NCI-H345 treated with DMSO at 0.1 percent for 48 hours (cell line): Measurements from ENCODE around the gene MED17.
A peak's percentile ranks its signal among the peaks of the same experiment; 100 is the strongest.
"Not testable (repeated sequence)": the region's sequence is repeated elsewhere in the genome, so short reads cannot be mapped to it uniquely, and the experiment has no call there.

Source experiments
- DNase-seq: peaks from one replicate; lab custom pipeline; 2025; ENCODE audit not compliant: unreplicated experiment; lab: John Stamatoyannopoulos, UW

Gene MED17, protein sequence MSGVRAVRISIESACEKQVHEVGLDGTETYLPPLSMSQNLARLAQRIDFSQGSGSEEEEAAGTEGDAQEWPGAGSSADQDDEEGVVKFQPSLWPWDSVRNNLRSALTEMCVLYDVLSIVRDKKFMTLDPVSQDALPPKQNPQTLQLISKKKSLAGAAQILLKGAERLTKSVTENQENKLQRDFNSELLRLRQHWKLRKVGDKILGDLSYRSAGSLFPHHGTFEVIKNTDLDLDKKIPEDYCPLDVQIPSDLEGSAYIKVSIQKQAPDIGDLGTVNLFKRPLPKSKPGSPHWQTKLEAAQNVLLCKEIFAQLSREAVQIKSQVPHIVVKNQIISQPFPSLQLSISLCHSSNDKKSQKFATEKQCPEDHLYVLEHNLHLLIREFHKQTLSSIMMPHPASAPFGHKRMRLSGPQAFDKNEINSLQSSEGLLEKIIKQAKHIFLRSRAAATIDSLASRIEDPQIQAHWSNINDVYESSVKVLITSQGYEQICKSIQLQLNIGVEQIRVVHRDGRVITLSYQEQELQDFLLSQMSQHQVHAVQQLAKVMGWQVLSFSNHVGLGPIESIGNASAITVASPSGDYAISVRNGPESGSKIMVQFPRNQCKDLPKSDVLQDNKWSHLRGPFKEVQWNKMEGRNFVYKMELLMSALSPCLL

DNA sequence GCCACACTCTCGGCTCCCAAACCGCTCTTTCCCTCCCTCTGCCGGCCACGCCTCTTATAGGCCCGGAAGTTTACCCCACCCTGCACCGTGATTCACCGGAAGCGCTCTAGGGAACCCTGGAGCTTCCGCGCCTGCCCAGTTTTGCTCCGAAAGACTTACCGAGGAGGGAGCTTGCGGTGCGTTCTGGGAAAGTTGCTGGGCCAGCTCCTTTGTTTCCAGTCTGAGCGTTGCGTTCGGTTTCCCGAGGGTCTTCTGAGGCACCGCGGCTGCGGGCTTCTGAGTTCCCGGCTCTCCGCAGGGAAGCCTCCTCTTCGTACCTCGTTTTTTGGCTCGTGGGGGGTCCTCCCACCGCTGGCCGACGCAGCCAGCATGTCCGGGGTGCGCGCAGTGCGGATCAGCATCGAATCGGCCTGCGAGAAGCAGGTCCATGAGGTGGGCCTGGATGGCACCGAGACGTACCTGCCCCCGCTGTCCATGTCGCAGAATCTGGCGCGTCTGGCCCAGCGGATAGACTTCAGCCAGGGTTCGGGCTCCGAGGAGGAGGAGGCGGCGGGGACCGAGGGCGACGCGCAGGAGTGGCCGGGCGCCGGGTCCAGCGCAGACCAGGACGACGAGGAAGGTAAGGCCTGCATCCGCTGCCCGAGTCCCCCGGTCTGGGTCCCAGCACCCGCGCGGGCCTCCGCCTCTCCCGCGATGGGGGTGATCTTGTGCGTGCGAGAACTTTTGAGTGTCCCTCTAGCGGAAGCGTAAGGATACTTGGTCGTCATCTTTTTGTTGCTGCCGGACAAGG lies at the start of gene MED17:
TSS of gene MED17 (plus strand) at position 138 of the 790 bp plus-strand sequence. CDS start at position 370, 232 bp downstream.
- peak; percentile 88 for DNase-seq

DNA sequence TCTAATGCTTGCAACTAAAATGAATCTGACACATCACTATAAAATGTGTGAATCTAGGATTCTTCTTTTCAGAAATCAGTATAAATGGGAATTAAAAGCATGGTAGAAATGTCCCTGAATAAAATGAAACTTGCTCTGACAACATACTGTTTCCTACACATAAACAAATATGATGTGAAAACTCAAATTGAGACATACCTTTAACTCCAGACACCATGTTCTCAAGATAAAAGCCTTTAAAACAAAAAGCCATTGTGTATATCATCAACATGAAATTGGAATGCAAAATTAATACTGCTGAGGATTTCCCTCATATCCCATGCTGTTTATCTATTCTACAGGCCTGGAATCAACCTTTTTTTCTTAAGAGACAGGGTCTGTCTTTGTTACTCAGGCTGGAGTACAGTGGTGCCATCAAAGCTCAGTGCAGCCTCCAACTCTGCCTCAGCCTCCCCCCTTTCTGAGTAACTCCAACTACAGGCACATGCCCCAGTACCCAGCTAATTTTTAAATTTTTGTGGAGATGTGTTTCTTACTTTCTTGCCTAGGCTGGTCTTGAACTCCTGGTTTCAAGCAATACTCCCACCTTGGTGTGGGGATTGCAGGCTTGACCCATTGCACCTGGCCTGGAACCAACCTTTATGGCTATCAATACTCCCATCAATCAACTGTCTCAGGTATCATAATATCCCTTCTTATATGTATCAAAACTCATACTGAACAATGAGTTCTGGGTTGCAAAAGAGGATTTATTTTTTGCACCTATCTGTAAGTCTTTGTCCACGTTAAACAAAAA lies 49.5 kb upstream of the MED17 start:
- DNase-seq: no peak

DNA sequence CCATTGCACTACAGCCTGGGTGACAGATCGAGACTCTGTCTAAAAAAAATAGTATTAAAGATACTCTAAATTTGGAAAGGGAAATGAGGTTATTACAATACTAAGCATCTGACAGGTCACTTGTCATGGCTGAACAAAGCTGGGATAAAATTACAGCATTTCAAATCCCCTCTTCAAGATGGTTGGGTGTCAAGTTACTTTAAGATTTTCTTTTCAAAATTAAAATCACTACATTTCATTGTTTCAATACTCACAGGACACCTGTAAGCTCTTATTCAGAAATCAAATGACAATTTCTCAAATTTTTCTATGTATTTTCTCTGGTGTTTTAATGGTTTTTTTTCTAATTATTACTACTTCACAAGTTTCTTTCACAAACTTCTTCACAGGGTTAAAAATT lies 48.5 kb upstream of the MED17 start:
- DNase-seq: no peak

DNA sequence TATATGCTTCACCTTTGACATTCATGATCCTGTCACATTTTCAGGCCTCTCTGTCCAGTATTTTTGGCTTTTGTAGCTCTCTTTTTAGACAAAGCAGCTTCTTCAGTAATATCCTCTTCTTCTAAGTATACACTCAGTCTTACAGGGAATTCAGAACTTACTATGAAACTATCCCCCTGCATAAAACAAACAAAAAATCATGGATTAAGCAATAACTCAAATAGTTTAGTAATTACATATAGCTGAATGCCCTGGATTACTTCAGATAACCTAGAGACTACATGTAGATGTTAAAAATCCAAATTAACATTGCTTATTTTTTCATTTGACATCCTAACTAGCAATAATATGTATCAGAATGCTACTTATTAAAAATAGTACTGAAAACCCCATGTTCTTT lies 48.0 kb upstream of the MED17 start:
- no peak for DNase-seq

DNA sequence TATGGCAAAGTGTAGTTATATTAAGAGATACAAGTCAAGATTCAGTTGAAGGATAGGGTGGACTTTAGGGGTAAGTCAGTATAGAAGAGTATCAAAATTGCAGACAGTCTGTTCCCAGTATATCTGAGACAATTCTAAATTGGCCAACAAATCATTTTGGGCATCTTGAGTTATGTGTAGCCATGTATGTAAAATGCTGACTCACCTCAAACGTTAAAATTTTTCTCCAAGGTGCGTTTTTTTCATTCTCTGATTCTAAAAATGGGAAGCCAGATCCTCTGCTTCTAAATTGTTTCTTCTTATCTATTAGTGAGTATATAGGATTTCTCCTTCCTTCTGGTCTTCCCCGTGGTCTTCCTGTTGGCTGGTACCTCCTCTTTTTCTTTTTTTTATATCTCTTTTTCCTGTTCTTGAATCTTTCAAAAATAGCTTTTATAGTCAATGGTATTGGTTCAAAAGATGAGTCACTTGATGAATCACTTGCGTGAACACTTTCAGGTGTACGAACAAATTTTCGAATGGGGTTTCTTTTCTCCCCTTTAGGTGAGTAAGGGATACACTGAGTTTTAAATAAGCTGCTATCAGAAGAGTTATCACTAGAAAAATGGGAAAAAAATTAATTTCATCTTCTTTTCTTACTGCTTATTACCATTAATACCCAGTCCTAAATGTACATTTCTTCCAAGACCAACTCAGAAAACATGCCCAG lies 46.0 kb upstream of the MED17 start:
- DNase-seq: no peak

DNA sequence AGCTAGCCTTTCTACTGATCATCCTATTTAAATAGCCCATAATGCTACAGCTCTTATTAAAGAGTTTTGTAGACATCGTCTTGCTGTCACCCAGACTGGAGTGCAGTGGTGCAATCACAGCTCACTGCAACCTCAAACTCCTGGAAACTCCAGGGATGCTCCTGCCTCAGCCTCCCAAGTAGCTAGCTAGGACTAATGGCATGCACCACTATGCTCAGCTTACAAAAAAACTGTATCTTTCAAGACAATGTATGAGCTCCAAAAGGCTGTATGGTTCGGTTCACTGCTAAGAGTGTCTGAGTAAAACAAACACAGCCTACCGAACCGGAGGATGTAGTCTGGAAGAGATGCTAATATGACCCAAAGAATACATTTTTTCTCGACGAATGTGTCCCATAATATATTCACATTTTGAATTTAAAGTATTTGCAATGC lies 45.4 kb upstream of the MED17 start:
- DNase-seq: no peak

DNA sequence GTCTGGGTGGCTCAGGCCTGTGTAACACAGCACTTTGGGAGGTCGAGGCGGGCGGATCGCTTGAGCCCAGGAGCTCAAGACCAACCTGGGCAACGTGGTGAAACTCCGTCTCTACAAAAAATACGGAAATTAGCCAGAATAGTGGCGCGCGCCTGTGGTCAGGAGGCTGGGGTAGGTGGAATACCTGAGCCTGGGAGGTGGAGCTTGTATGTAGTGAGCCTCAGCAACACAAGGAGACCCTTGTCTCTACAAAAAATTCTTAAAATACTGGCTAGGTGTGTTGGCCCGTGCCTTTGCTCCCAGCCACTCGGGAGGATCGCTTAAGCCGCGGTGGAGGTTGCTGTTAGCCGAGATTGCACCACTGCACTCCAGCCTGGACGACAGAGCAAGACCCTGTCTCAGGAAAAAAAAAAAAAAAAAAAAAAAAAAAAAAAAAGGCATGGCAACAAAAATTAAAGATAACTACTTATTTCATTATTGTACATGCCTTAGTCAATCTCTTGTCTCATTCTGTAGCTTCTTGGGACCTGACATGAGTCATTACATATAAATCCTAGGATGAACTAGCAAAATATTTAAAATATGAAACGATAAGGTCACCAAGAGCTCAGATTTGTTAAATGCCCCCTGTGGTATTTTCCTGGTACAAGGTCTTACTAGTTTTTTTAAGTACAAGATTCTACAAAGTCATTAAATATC lies 43.9 kb upstream of the MED17 start:
- DNase-seq: no peak

DNA sequence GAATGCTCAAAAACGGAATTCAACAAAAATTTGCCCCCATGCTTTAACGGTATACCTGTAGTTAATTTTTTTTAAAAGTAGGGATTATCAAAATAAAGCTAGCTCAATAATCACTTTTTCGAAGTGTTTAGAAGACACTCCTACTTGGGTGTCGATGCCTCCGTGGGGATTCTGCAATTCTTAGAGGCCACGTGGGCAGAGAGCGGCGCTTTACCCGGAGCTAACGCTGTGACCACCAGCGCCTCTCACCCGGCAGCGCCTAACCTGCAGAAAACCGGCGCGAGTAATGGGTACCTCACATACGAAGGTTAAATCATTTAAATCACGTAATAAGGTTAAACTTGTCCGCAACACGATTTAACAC lies 43.4 kb upstream of the MED17 start:
- DNase-seq: peak; percentile 23

DNA sequence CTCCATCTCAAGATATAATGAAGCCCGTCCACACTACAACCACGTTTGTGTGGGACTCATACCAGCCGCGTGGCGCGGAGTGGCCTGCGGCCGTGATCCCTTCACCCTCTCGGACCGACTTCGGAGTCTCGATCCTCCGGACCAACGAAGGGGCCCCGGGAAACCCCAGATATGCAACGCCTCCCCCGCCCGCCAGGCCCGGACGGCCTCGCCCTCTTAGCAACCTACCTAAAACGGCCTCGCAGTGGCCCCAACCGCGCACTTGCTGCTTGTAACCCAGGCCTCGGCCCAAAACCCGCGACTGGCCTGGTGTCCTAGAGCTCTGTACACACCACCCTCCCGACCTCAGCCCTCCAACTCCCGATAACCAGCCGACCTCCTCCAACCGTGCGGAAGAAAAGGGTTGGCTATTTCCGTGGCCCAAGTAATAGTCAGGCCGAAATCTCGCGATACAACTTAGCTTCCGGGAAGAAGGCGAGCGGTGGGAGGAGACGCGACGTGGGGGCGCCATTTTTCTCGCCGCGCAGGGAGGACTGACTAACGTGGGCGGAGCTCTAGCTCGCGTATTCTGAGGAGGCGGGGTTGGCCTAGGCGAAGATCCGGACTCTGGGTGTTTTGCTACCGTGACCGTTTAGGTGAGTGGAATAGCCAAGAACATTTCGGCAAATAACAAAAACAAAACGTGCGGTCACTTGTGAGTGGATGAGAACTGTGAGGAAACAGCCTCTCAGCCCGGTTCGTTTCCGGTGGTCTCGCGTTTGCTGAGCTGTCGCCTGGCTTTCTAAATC lies 42.8 kb upstream of the MED17 start, which contains the start of the genes C11orf54 and TAF1D:
TSS of gene C11orf54 (plus strand) at position 579 of the 788 bp plus-strand sequence. CDS start 5,722 bp downstream, outside the sequence.
TSS of gene TAF1D (minus strand) at position 402 of the 788 bp plus-strand sequence. CDS start 2,191 bp downstream, outside the sequence.
- DNase-seq: peak; percentile 96

DNA sequence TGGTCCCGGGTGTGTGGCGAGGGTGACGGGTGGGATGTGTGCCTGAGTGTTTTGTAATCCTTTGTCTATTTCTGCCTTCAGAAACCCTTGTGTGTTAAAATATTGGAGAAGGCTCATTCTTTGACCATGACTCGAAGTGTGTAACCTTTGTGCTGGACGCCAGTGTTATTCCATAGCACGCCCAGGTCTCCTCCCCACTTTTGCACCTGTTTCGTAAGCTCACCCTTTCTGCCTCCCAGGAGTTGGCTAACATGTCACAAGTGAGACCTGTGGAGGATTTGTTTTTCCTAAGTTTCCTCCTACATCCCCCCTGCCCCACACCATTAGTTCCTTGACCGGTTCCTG lies 42.2 kb upstream of the MED17 start:
- DNase-seq: peak; percentile 51

DNA sequence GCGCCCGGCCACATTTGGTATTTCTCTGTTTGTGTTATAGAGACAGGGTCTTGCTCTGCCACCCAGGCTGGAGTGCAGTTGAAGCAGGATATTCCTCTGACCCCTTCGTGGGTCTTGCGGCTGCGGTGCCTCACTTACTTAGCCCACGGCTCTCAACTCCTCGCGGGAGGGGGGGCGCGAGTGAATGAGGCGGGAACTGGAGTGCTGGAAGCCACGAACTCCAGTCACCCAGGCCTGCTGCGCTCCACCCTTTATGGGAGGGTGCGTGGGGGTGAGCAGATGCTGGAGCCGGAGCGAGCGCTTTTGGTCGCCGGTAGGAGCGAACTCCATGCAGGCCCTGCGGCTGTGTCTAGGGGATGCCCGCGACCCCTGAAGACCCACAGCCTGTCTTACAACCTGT lies 40.8 kb upstream of the MED17 start:
- no peak for DNase-seq

DNA sequence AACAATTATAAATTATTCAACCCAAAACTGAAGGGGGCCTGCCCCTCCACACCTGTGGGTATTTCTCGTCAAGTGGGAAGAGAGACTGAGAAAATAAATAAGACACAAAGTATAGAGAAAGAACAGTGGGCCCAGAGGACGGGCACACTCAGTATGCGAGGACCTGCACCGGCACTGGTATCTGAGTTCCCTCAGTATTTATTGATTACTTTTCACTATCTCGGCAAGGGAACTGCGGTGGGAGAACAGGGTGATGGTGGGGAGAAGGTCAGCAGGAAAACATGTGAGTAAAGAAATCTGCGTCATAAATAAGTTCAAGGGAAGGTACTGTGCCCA lies 39.4 kb upstream of the MED17 start:
- DNase-seq: no peak

DNA sequence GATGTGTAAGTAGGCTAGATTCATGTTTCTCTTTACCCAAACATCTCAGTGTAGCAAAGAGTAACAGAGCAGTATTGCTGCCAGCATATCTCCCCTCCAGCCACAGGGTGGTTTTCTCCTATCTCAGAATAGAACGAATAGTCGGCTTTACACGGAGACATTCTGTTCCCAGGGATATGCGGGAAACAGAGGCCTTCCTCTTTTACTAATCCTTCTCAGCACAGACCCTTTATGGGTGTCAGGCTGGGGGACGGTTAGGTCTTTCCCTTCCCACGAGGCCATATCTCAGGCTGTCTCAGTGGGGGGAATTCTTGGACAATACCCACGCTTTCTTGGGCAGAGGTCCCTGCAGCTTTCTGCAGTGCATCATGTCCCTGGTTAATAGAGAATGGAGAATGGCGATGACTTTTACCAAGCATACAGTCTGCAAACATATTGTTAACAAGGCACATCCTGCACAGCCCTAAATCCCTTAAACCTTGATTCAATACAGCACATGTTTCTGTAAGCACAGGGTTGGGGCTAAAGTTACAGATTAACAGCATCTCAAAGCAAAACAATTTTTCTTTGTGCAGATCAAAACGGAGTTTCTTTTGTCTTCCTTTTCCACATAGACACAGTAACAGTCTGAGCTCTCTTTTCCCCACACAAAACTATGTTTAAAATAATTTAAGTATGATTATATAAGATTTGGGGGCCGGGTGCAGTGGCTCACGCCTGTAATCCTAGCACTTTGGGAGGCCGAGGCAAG lies 38.9 kb upstream of the MED17 start:
- not testable (repeated sequence) for DNase-seq

DNA sequence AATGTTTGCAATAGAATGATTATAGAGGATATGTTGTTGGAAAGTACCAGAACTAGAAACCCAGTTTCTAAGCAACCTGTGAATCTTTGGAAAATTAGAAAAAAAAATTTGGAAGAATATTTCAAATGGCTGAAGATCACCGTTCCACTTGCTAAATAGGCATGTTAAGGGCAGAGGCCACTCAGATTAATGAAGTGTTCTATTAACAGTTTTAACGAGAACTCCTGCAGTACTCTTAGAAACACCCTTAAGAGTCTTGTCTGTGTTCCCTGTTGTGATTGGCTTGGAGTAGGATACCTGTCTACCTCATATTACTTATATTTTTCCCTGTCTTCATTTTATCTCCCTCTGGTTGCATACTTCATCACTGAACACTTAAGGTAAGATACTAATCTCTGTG lies 38.0 kb upstream of the MED17 start:
- no peak for DNase-seq

DNA sequence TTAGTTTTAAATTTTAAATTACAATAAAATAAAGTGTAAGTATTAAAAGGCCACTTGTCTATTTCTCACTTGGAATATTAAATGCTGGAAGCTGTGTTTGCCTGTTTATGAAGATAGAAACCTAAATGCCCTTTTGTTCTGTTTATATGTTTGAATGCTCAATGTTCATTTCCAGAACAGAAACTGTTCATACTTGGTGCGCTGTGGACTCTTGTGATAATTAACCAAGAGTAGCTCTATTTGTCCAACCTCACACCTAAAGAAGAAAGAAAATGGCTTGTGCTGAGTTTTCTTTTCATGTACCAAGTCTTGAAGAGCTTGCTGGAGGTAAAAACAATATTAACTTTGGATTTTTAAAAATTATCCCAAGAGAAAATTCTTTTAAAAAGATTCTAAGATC lies 37.0 kb upstream of the MED17 start:
- DNase-seq: no peak

DNA sequence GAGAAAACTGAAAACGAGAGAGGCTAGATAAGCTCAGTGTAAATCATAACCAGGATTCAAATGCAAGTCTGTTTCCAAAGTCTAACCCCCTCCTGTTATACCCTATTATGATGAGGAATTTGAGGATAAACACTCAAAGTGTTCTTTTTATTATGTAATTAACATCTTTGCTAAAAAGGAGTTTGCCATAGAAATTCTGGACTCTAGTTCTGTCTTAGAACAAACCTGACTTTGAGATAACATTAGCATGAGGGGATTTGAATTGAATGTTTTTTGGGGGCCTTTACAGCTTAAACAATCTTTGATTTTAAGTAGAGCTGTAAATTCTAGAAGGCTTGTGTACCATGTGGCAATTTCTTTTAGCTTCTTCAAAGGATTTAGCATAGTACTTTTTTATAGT lies 33.1 kb upstream of the MED17 start:
- DNase-seq: no peak

DNA sequence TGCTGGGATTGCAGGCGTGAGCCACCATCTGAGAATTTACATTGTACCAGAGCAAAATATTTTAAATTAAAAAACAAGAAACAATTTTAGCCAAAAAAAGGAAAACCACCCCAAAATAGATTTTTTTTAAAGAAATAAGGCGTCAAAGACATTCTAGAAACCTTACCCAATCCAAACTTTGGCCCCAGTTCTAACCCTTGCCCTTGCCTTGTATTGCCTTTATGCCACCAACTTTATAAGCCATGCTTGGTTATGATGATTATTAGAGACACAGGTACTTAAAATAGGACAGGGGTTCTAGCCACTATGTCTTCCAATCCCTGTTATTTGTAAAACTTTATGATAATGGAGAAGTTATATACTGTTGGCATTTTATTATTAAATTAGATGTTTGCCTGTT lies 30.8 kb upstream of the MED17 start:
- no peak for DNase-seq

DNA sequence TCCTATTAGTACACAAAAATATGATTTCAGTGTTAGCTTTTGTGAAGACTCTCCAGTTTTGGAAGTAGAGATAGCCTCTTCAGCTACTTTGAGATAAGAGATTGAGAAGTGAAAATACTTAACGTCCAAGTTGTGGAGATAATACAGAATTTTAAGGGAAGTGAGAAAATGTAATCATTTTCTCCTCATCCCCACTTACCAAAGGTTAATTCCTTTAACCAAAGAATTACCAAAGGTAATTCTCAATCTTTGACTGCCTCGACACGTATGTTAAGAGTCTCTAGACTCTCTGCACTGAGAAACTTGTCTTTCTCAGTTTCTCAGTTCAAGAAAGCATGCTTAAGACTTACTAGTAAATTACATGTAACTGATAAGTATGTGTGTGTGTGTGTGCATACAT lies 27.3 kb upstream of the MED17 start:
- DNase-seq: no peak
